ENCODE data around the gene SHANK3.
A peak's percentile ranks its signal among the peaks of the same experiment; 100 is the strongest.

Gene SHANK3

GRCh38 chr22:50676180-50676636, 3.6 kb downstream of the SHANK3 start:
- DNase-seq = peak in 3 of 10 donors; percentile 4 to 70 (median 57)
- intact Hi-C loops (cut with DNase I) = no loop called here

GRCh38 chr22:50676661-50677492, 4.3 kb downstream of the SHANK3 start:
- intact Hi-C loops (cut with DNase I) = no loop called here

GRCh38 chr22:50677493-50678217, 5.0 kb downstream of the SHANK3 start:
- DNase-seq = peak in 3 of 10 donors; percentile 3 to 77 (median 52)
- intact Hi-C loops (cut with DNase I) = no loop called here

More at GRCh38 chr22:50676661-50677492, 4.3 kb downstream of the SHANK3 start:
- DNase-seq = peak in 3 of 10 donors; percentile 0 to 66 (median 62)

GRCh38 chr22:50678218-50678650, 5.6 kb downstream of the SHANK3 start:
- peak in 3 of 10 donors; percentile 5 to 76 (median 62) for DNase-seq
- intact Hi-C loops (cut with DNase I) = no loop called here

GRCh38 chr22:50678651-50679521, 6.3 kb downstream of the SHANK3 start:
- DNase-seq = peak in 4 of 10 donors; percentile 3 to 79 (median 44)
- intact Hi-C loops (cut with DNase I) = no loop called here

- intact Hi-C loops (cut with DNase I) = no loop called here
- DNase-seq = peak in 2 of 10 donors; percentile 1 to 62
Measured at GRCh38 chr22:50683086-50683993, 10.7 kb downstream of the SHANK3 start.

GRCh38 chr22:50683994-50684371, 11.4 kb downstream of the SHANK3 start:
- intact Hi-C loops (cut with DNase I) = no loop called here
- peak in 2 of 10 donors; percentile 4 to 66 for DNase-seq

GRCh38 chr22:50684501-50684900, 11.9 kb downstream of the SHANK3 start:
- intact Hi-C loops (cut with DNase I) = no loop called here
- peak in 3 of 10 donors; percentile 2 to 43 (median 33) for DNase-seq

- intact Hi-C loops (cut with DNase I) = no loop called here
- peak in 3 of 10 donors; percentile 2 to 68 (median 56) for DNase-seq
Measured at GRCh38 chr22:50684986-50685385, 12.4 kb downstream of the SHANK3 start.

- intact Hi-C loops (cut with DNase I) = no loop called here
- peak in 1 of 10 donors; percentile 17 for DNase-seq
Measured at GRCh38 chr22:50686794-50687193, 14.2 kb downstream of the SHANK3 start.

GRCh38 chr22:50687829-50688228, 15.2 kb downstream of the SHANK3 start:
- DNase-seq = peak in 2 of 10 donors; percentile 3 to 39
- intact Hi-C loops (cut with DNase I) = no loop called here

GRCh38 chr22:50688448-50688847, 15.8 kb downstream of the SHANK3 start:
- intact Hi-C loops (cut with DNase I) = no loop called here
- peak in 3 of 10 donors; percentile 3 to 52 (median 15) for DNase-seq

GRCh38 chr22:50691521-50691920, 18.9 kb downstream of the SHANK3 start:
- peak in 3 of 10 donors; percentile 12 to 20 (median 19) for DNase-seq
- intact Hi-C loops (cut with DNase I) = no loop called here

- intact Hi-C loops (cut with DNase I) = no loop called here
- no peak for DNase-seq
Measured at GRCh38 chr22:50693462-50693861, 20.8 kb downstream of the SHANK3 start.

GRCh38 chr22:50694099-50694605, 21.5 kb downstream of the SHANK3 start:
- intact Hi-C loops (cut with DNase I) = no loop called here
- peak in 5 of 10 donors; percentile 1 to 55 (median 2) for DNase-seq

GRCh38 chr22:50694766-50695420, 22.3 kb downstream of the SHANK3 start:
- DNase-seq = peak in 7 of 10 donors; percentile 1 to 63 (median 7)
- intact Hi-C loops (cut with DNase I) = loop anchor here (5.0 kb wide), 1 partner anchor 68 kb away; the partner anchor contains the start of gene ARSA

GRCh38 chr22:50695421-50696250, 23.0 kb downstream of the SHANK3 start:
- peak in 7 of 10 donors; percentile 5 to 74 (median 8) for DNase-seq
- intact Hi-C loops (cut with DNase I) = loop anchor here (5.0 kb wide), 1 partner anchor 68 kb away; the partner anchor contains the start of gene ARSA

All from posterior cingulate gyrus (tissue), 11 donors.